ENCODE results near the gene TMEM120A.
"Not testable (repeated sequence)": the region's sequence is repeated elsewhere in the genome, so short reads cannot be mapped to it uniquely, and the experiment has no call there.

TMEM120A gene

GRCh38 chr7:76022026-76022780, 27.8 kb upstream of the TMEM120A start:
- Histone ChIP-seq H3K4me1 (ENCODE audit: insufficient read depth, low read length, poor library complexity, severe bottlenecking) (peaks cover 12% of the 10 kb centered on the region), H2AFZ (ENCODE audit: low read length) (no peak overlapping the region), H3K27me3 (ENCODE audit: insufficient read depth, low read length, poor library complexity, severe bottlenecking) (no peaks in the 10 kb centered on the region), H3K36me3 (ENCODE audit: insufficient read depth, low read length) (no peaks in the 10 kb centered on the region; the same call in 1 of the 2 replicates), H3K4me3 (ENCODE audit: low read length, poor library complexity, severe bottlenecking) (no peak overlapping the region), H3F3A (ENCODE audit: low read depth) (no peaks in the 10 kb centered on the region), H3K4me2 (ENCODE audit: low read depth, low read length, poor library complexity, severe bottlenecking) (no peak overlapping the region), H3K9me3 (ENCODE audit: insufficient read depth, low read depth, low read length) (no peaks in the 10 kb centered on the region), H3K9me2 (replicated peaks; ENCODE audit: low read depth, low read length) (no peaks in the 10 kb centered on the region), H3K9ac (ENCODE audit: low read depth, low read length, poor library complexity, severe bottlenecking) (peak overlapping the region; percentile 14), H4K20me1 (ENCODE audit: insufficient read depth, low read length, poor library complexity, severe bottlenecking) (no peaks in the 10 kb centered on the region), H3K79me2 (ENCODE audit: insufficient read depth, low read length) (no peaks in the 10 kb centered on the region)
- TF ChIP-seq CTCF (conservative IDR thresholded peaks at IDR 0.05; ENCODE audit: low read length) = no peak
- TF ChIP-seq EZH2phosphoT487 (IDR thresholded peaks at IDR 0.05; ENCODE audit: borderline replicate concordance) = no peak

- Histone ChIP-seq H3K4me2 (ENCODE audit: low read depth, low read length, poor library complexity, severe bottlenecking) (peak overlapping the region; percentile 76), H3K9ac (ENCODE audit: low read depth, low read length, poor library complexity, severe bottlenecking) (peak overlapping the region; percentile 47), H2AFZ (ENCODE audit: low read length) (peak overlapping the region; percentile 74)
Observed at GRCh38 chr7:76020031-76020714, 25.8 kb upstream of the TMEM120A start.

GRCh38 chr7:76018520-76018919, 24.1 kb upstream of the TMEM120A start:
- not testable (repeated sequence) for H3K9ac ChIP-seq (ENCODE audit: low read depth, low read length, poor library complexity, severe bottlenecking); H3K4me2 ChIP-seq (ENCODE audit: low read depth, low read length, poor library complexity, severe bottlenecking); H3K79me2 ChIP-seq (ENCODE audit: insufficient read depth, low read length); H2AFZ ChIP-seq (ENCODE audit: low read length); H3K4me3 ChIP-seq (ENCODE audit: low read length, poor library complexity, severe bottlenecking); H3K9me2 ChIP-seq (replicated peaks; ENCODE audit: low read depth, low read length); H4K20me1 ChIP-seq (ENCODE audit: insufficient read depth, low read length, poor library complexity, severe bottlenecking); H3F3A ChIP-seq (ENCODE audit: low read depth); H3K36me3 ChIP-seq (ENCODE audit: insufficient read depth, low read length); H3K27me3 ChIP-seq (ENCODE audit: insufficient read depth, low read length, poor library complexity, severe bottlenecking); H3K9me3 ChIP-seq (ENCODE audit: insufficient read depth, low read depth, low read length)
- H3K4me1 ChIP-seq (ENCODE audit: insufficient read depth, low read length, poor library complexity, severe bottlenecking) = peaks cover 12% of the 10 kb centered on the region

More at GRCh38 chr7:76020031-76020714, 25.8 kb upstream of the TMEM120A start:
- no peaks in the 10 kb centered on the region for H3K9me3 ChIP-seq (ENCODE audit: insufficient read depth, low read depth, low read length)
- TF ChIP-seq EZH2phosphoT487 (IDR thresholded peaks at IDR 0.05; ENCODE audit: borderline replicate concordance) = no peak
- TF ChIP-seq CTCF (conservative IDR thresholded peaks at IDR 0.05; ENCODE audit: low read length) = peak; percentile 100
- no peaks in the 10 kb centered on the region for H4K20me1 ChIP-seq (ENCODE audit: insufficient read depth, low read length, poor library complexity, severe bottlenecking)
- no peaks in the 10 kb centered on the region for H3F3A ChIP-seq (ENCODE audit: low read depth)
- H3K27me3 ChIP-seq (ENCODE audit: insufficient read depth, low read length, poor library complexity, severe bottlenecking) = no peaks in the 10 kb centered on the region
- H3K79me2 ChIP-seq (ENCODE audit: insufficient read depth, low read length) = no peaks in the 10 kb centered on the region
- no peaks in the 10 kb centered on the region for H3K9me2 ChIP-seq (replicated peaks; ENCODE audit: low read depth, low read length)
- H3K36me3 ChIP-seq (ENCODE audit: insufficient read depth, low read length) = no peaks in the 10 kb centered on the region; the same call in 1 of the 2 replicates
- H3K4me1 ChIP-seq (ENCODE audit: insufficient read depth, low read length, poor library complexity, severe bottlenecking) = peaks cover 12% of the 10 kb centered on the region
- H3K4me3 ChIP-seq (ENCODE audit: low read length, poor library complexity, severe bottlenecking) = peak overlapping the region; percentile 44

All from Loucy (cell line).